HepG2 (cell line): ENCODE measurements around the gene PCDHGB6. TPM values are rescaled to one million over a fixed set of nuclear protein-coding genes. Genes with fewer than 3 reads are reported as not detected.

Experiments used
- ATAC-seq: fragments of 200-7000 bp; cut with Tn5 transposase; 3 replicates; pipeline ENCODE4 v1.9.1; 2020; ENCODE audit warnings: mild to moderate bottlenecking, moderate library complexity
- BruUV-seq: library from RNA; stranded (reverse); fragments of 400-500 nt; replicated peaks from 2 replicates; lab custom pipeline; 2021; lab: Mats Ljungman, UMichigan
- CTCF ChIA-PET: fragments of 300-600 bp; formaldehyde crosslinking; extraction: SDS; loops from one replicate; lab custom pipeline; 2021; ENCODE audit warnings: low total read pairs, inconsistent platforms, low intra/inter-chr PET ratio; lab: Yijun Ruan, JAX
- POLR2A ChIA-PET: fragments of 350-600 bp; sonication (Branson Sonifier 250); formaldehyde crosslinking; loops from one replicate; lab custom pipeline; 2020; ENCODE audit warnings: antibody characterized with exemption, inconsistent platforms; lab: Yijun Ruan, JAX
- DNase-seq: peaks from one replicate; pipeline ENCODE4 v3.0.0-alpha.2; 2015; ENCODE audit warnings: low spot score
- FAIRE-seq: peaks from 3 replicates; lab custom pipeline; 2011; peaks lifted over from hg19 to GRCh38; lab: Jason Lieb, UNC
- H2AFZ ChIP-seq: one replicate; pipeline ENCODE4 v1.6.1; 2011; ENCODE audit warnings: low read length, inconsistent platforms
- H3K27ac ChIP-seq: fragments of 300-600 bp; 3 replicates; pipeline ENCODE4 v1.8.0; 2011; ENCODE audit warnings: mixed run types, mild to moderate bottlenecking, mixed read lengths, low read length, inconsistent platforms; ENCODE audit not compliant: insufficient read depth; ENCODE audit errors: extremely low read length
- H3K27me3 ChIP-seq, 2 experiments: fragments of 200-600 bp in 1 of 2; 2 replicates in 1 of 2; 3 replicates in 1 of 2; pipeline versions ENCODE4 v1.6.0 to v1.8.0; 2011; ENCODE audit warnings: low read length in 2 of 2, mild to moderate bottlenecking in 2 of 2, moderate library complexity in 2 of 2, inconsistent platforms in 1 of 2; ENCODE audit not compliant: insufficient read depth in 2 of 2, control insufficient read depth in 1 of 2
- H3K36me3 ChIP-seq, 2 experiments: fragments of 200-600 bp in 1 of 2; replicated peaks in 1 of 2; 2 replicates in 1 of 2; 3 replicates in 1 of 2; pipeline versions ENCODE4 v1.5.1 to v1.8.0; 2011; ENCODE audit warnings: low read length in 2 of 2, inconsistent platforms in 1 of 2; ENCODE audit not compliant: insufficient read depth in 2 of 2, control insufficient read depth in 1 of 2
- H3K4me1 ChIP-seq: 2 replicates; pipeline ENCODE4 v1.5.1; 2012; ENCODE audit warnings: low read length, inconsistent platforms; ENCODE audit not compliant: insufficient read depth
- H3K4me2 ChIP-seq: 2 replicates; pipeline ENCODE4 v1.6.0; 2011; ENCODE audit warnings: low read depth, low read length, inconsistent platforms
- H3K4me3 ChIP-seq, 3 experiments: fragments of 200-600 bp in 1 of 3; sonication (generic), shearing (Covaris generic) in 1 of 3; replicated peaks in 1 of 3; 2 replicates each; pipeline ENCODE4 v1.5.1; 2011 to 2016; ENCODE audit warnings: low read length in 3 of 3, inconsistent platforms in 2 of 3, low read depth in 2 of 3, mild to moderate bottlenecking in 2 of 3, control low read depth in 1 of 3, mixed read lengths in 1 of 3; ENCODE audit not compliant: insufficient read depth in 1 of 3
- H3K79me2 ChIP-seq: one replicate; pipeline ENCODE4 v1.6.1; 2011; ENCODE audit warnings: low read length, inconsistent platforms; ENCODE audit not compliant: insufficient read depth
- H3K9ac ChIP-seq: 2 replicates; pipeline ENCODE4 v1.6.0; 2011; ENCODE audit warnings: mild to moderate bottlenecking, low read depth, low read length, inconsistent platforms; ENCODE audit not compliant: insufficient read depth
- H3K9me3 ChIP-seq: 2 replicates; pipeline ENCODE4 v1.5.1; 2012; ENCODE audit warnings: mild to moderate bottlenecking, low read length
- H4K20me1 ChIP-seq: 2 replicates; pipeline ENCODE4 v1.6.0; 2011; ENCODE audit warnings: inconsistent platforms, mild to moderate bottlenecking, low read length, moderate library complexity; ENCODE audit not compliant: insufficient read depth
- EED ChIP-seq: sonication (generic); formaldehyde crosslinking; IDR thresholded peaks from 2 replicates; pipeline ENCODE4 v1.5.0; 2020; ENCODE audit warnings: mild to moderate bottlenecking, missing genetic modification reagents
- GTF2F1 ChIP-seq: fragments of 150-350 bp; IDR thresholded peaks from 2 replicates; pipeline ENCODE4 v1.6.1; 2014; ENCODE audit warnings: low read length
- MLLT10 ChIP-seq: sonication (generic); formaldehyde crosslinking; IDR thresholded peaks from 2 replicates; pipeline ENCODE4 v1.4.0; 2020; ENCODE audit warnings: missing genetic modification reagents
- RARG ChIP-seq: sonication (generic); formaldehyde crosslinking; IDR thresholded peaks from 2 replicates; pipeline ENCODE4 v1.4.0; 2020; ENCODE audit warnings: low read depth, mild to moderate bottlenecking, missing genetic modification reagents
- RFXANK ChIP-seq: IDR thresholded peaks from 2 replicates; pipeline ENCODE4 v1.6.1; 2016
- ZBTB7B ChIP-seq: sonication (generic); formaldehyde crosslinking; IDR thresholded peaks from 2 replicates; pipeline ENCODE4 v1.4.0; 2020; ENCODE audit warnings: missing genetic modification reagents
- ZNF224 ChIP-seq: sonication (generic); formaldehyde crosslinking; IDR thresholded peaks from 2 replicates; pipeline ENCODE4 v1.5.0; 2020; ENCODE audit warnings: mild to moderate bottlenecking, missing genetic modification reagents
- ZNF292 ChIP-seq: sonication (generic); formaldehyde crosslinking; IDR thresholded peaks from 2 replicates; pipeline ENCODE4 v1.8.1; 2022; ENCODE audit warnings: mild to moderate bottlenecking, low read depth, missing genetic modification reagents, borderline replicate concordance
- ZNF441 ChIP-seq: sonication (generic); formaldehyde crosslinking; IDR thresholded peaks from 2 replicates; pipeline ENCODE4 v1.7.0; 2021; ENCODE audit warnings: missing genetic modification reagents, borderline replicate concordance
- WGBS: methylation state at CpG from one replicate; pipeline ENCODE4 v1.1.6; 2017; ENCODE audit warnings: low lambda C conversion rate; 5-methylcytosine and 5-hydroxymethylcytosine counted together
- in situ Hi-C: cut with HindIII; loops from 2 replicates; pipeline ENCODE4 v1.10.0; 2017; ENCODE audit warnings: low pct_unique_long_range_greater_than_20kb; ENCODE audit not compliant: extremely low pct_ligation_motif_present
- intact Hi-C: fragments of 100-400 bp; cut with micrococcal nuclease; formaldehyde crosslinking; loops from one replicate; pipeline ENCODE4 v1.10.0; 2022; ENCODE audit not compliant: unreplicated experiment
- polyA plus RNA-seq, 8 experiments: library from polyadenylated mRNA; depleted of rRNA in 3 of 8; stranded (reverse) in 7 of 8; unstranded in 1 of 8; fragments of >200 nt; fragmentation: Illumina TruSeq in 4 of 8; extraction: Trizol in 4 of 8; gene quantifications; 2 replicates each; pipeline versions ENCODE4 v1.2.1 to v1.2.3, GENCODE V29; 2011 to 2016; ENCODE audit warnings: low read depth in 4 of 8, missing spikeins in 1 of 8, mixed read lengths in 1 of 8; ENCODE audit not compliant: insufficient read depth in 1 of 8
- total RNA-seq, 5 experiments: library from RNA; depleted of rRNA; stranded (reverse); fragments of >200 nt; fragmentation: Illumina TruSeq; extraction: Trizol; gene quantifications; 2 replicates each; pipeline ENCODE4 v1.2.3, GENCODE V29; 2016; ENCODE audit warnings: low read depth in 1 of 5
- TF ChIP-seq, protein P1 (sequence below): sonication (generic); formaldehyde crosslinking; IDR thresholded peaks from 2 replicates; pipeline ENCODE4 v1.4.0; 2020; ENCODE audit warnings: missing genetic modification reagents, mild to moderate bottlenecking, borderline replicate concordance

Gene PCDHGB6
- total and polyA plus RNA-seq, 2 of the 13 experiments (the other 11 are each of a cell fraction or from before 2014, with no cell fraction given): 0.01 to 0.20 TPM

DNA sequence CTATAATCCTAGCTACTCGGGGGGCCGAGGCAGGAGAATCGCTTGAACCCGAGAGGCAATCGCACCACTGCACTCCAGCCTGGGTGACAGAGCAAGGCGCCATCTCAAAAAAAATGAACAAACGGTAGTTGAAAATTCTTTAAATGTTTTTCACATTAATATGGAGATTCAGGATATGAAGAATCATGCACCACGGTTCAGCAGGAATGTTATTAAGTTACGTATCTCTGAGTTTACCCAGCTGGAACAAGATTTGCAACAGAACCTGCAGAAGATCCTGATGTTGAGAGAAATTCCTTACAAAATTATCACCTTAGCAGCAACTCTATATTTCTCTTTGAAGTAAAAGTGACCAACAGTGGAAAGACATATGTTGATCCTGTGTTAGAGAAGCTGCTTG lies 32.5 kb downstream of the PCDHGB6 start:
- no peak overlapping the region for H3K4me3 ChIP-seq
- no peak overlapping the region for H2AFZ ChIP-seq
- H3K27ac ChIP-seq: no peak overlapping the region
- no peaks in the 10 kb centered on the region for H3K27me3 ChIP-seq
- FAIRE-seq: no peak
- ATAC-seq: no peak
- no TSS peak for BruUV-seq
- H3K9ac ChIP-seq: no peak overlapping the region
- POLR2A ChIA-PET: no interaction called here
- no peaks in the 10 kb centered on the region for H3K36me3 ChIP-seq
- H3K4me2 ChIP-seq: no peak overlapping the region
- intact Hi-C loops (no loop called here), in situ Hi-C loops (no loop called here)
- 34% methylated on average over 9 of the region's 9 CpGs for WGBS
- no peaks in the 10 kb centered on the region for H3K79me2 ChIP-seq
- H3K4me1 ChIP-seq: no peaks in the 10 kb centered on the region
- DNase-seq: no peak
- H3K9me3 ChIP-seq: no peaks in the 10 kb centered on the region
- no peaks in the 10 kb centered on the region for H4K20me1 ChIP-seq
- TF ChIP-seq RARG (CRISPR knock-in tag) (no peak), ZNF292 (no peak), RFXANK (CRISPR knock-in tag) (no peak), EED (CRISPR knock-in tag) (no peak), ZNF224 (CRISPR knock-in tag) (no peak), ZNF441 (CRISPR knock-in tag) (no peak), ZBTB7B (CRISPR knock-in tag) (no peak), GTF2F1 (no peak), MLLT10 (CRISPR knock-in tag) (no peak)
- TF ChIP-seq, protein P1, sequence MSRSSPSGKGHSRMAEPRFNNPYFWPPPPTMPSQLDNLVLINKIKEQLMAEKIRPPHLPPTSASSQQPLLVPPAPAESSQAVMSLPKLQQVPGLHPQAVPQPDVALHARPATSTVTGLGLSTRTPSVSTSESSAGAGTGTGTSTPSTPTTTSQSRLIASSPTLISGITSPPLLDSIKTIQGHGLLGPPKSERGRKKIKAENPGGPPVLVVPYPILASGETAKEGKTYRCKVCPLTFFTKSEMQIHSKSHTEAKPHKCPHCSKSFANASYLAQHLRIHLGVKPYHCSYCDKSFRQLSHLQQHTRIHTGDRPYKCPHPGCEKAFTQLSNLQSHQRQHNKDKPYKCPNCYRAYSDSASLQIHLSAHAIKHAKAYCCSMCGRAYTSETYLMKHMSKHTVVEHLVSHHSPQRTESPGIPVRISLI: no peak
- CTCF ChIA-PET: no interaction called here
